ENCODE data around the gene AQP3. TPM values are rescaled to one million over a fixed set of nuclear protein-coding genes. Genes with fewer than 3 reads are reported as not detected.
"Not testable (repeated sequence)": the region's sequence is repeated elsewhere in the genome, so short reads cannot be mapped to it uniquely, and the experiment has no call there.

The AQP3 gene
- total and polyA plus RNA-seq, 2 of the 4 experiments (the other 2 are of a cell fraction): 3.8 to 12.2 TPM

- BruUV-seq (replicated peaks); H3K9me1 ChIP-seq (ENCODE audit: insufficient read depth, low read length); H3K14ac ChIP-seq (replicated peaks; ENCODE audit: low read depth, low read length); H2AK5ac ChIP-seq (ENCODE audit: low read depth, low read length); H3K18ac ChIP-seq (ENCODE audit: low read depth, low read length); H2AFZ ChIP-seq (replicated peaks; ENCODE audit: low read length, poor library complexity); H2AK9ac ChIP-seq (replicated peaks; ENCODE audit: low read depth, low read length, poor library complexity); H2BK120ac ChIP-seq (ENCODE audit: low read depth, low read length); H4K20me1 ChIP-seq (ENCODE audit: insufficient read depth, low read length); intact Hi-C loops (cut with micrococcal nuclease); H3K79me1 ChIP-seq (ENCODE audit: low read depth in 1 of 2, low read length in 2 of 2); dilution Hi-C loops (cut with HindIII; ENCODE audit: low sequenced_read_pairs, unreplicated experiment); H3K9me3 ChIP-seq (ENCODE audit: control insufficient read depth, insufficient read depth, low read length); in situ Hi-C loops (cut with MboI; ENCODE audit: low sequenced_read_pairs); H2BK20ac ChIP-seq (ENCODE audit: low read depth, low read length); H4K8ac ChIP-seq (ENCODE audit: low read depth in 2 of 2, low read length in 2 of 2); H2BK15ac ChIP-seq (ENCODE audit: low read depth, low read length); H3K4me1 ChIP-seq (ENCODE audit: control insufficient read depth, insufficient read depth, low read length); H3K27ac ChIP-seq (ENCODE audit: insufficient read depth, low read length); H2BK5ac ChIP-seq (ENCODE audit: low read depth, low read length, poor library complexity, severe bottlenecking); POLR2A ChIA-PET (ENCODE audit: unreplicated experiment); H3K27me3 ChIP-seq (ENCODE audit: control insufficient read depth, insufficient read depth, low read length); H3K56ac ChIP-seq (ENCODE audit: extremely low read depth, insufficient read depth, low read length); H4K5ac ChIP-seq (ENCODE audit: low read depth, low read length); H3K4ac ChIP-seq (ENCODE audit: low read depth, low read length); H3K9ac ChIP-seq (ENCODE audit: low read depth, low read length); H3K4me2 ChIP-seq (ENCODE audit: low read depth, low read length); H4K91ac ChIP-seq (ENCODE audit: insufficient read depth, low read depth, low read length); H3K23ac ChIP-seq (ENCODE audit: low read depth, low read length); H3K36me3 ChIP-seq (ENCODE audit: control insufficient read depth, insufficient read depth, low read length); H3K4me3 ChIP-seq (ENCODE audit: insufficient read depth, low read depth, low read length): not testable (repeated sequence)
- DNase-seq (peak; percentile 10), ATAC-seq (ENCODE audit: low read depth) (peak; percentile 38)
- CTCF ChIA-PET: interaction anchor here (0.6 kb wide), 1 partner anchor 885 kb away, joined by 3 read pairs; no protein-coding TSS in a partner anchor
- peak; percentile 26; the same call in 1 of the 2 replicates for TF ChIP-seq BHLHE40 (IDR thresholded peaks at IDR 0.05; ENCODE audit: low read depth, low read length)
- TF ChIP-seq, protein P1, sequence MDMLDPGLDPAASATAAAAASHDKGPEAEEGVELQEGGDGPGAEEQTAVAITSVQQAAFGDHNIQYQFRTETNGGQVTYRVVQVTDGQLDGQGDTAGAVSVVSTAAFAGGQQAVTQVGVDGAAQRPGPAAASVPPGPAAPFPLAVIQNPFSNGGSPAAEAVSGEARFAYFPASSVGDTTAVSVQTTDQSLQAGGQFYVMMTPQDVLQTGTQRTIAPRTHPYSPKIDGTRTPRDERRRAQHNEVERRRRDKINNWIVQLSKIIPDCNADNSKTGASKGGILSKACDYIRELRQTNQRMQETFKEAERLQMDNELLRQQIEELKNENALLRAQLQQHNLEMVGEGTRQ (IDR thresholded peaks at IDR 0.05; ENCODE audit: low read depth, low read length): peak; percentile 56
- no CpG with 5 or more reads among the region's 2 CpGs for WGBS, 2 experiments (ENCODE audit: extremely low coverage in 2 of 2, insufficient read length in 1 of 2)
Measured at GRCh38 chr9:33493819-33494218, 46.4 kb upstream of the AQP3 start.
